GM12864 (cell line): ENCODE data around the gene PPWD1.
"Not testable (repeated sequence)": the region's sequence is repeated elsewhere in the genome, so short reads cannot be mapped to it uniquely, and the experiment has no call there.

Experiments
- DNase-seq: peaks from one replicate; pipeline ENCODE4 v3.0.0-alpha.2; 2011; ENCODE audit warnings: low read depth
- H3K4me3 ChIP-seq: 2 replicates; pipeline ENCODE4 v1.5.1; 2011; ENCODE audit warnings: mild to moderate bottlenecking, low read depth, low read length, control low read depth
- TF ChIP-seq, protein P1 (sequence below): IDR thresholded peaks from 2 replicates; pipeline ENCODE4 v1.5.1; 2011; ENCODE audit warnings: low read depth, mild to moderate bottlenecking, moderate library complexity, low read length, control low read depth, inconsistent platforms; ENCODE audit errors: missing control alignments

Gene PPWD1

GRCh38 chr5:65566505-65566904, 3.4 kb downstream of the PPWD1 start:
- no peak overlapping the region for H3K4me3 ChIP-seq

DNA sequence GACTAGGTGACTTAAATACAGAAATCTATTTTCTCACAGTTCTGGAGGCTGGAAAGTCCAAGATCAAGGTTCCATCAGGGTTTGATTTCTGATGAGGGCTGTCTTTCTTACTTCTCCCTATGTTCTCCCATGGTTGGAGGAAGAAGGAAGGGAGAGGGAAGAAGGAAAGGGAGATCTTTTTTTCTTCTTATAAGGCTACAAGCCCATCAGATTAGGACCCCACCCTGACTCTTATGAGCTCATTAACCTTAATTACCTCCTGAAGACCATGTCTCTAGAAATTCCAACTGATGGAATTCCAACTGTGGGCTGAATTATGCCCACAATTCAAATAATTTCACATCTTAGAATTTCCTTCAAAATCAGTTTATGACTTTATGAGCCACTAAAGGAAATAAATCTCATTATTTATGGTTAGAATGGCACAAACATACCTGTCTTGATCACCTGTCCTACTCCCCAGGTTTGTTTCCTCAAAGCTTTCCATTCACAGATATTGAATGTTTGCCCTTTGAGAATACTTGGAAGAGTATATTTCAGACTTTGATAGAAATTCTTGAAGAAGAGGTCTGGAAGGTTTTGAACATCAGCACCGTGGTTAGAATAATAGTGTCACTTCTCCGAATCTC, 7.6 kb downstream of the PPWD1 start:
- TF ChIP-seq, protein P1, sequence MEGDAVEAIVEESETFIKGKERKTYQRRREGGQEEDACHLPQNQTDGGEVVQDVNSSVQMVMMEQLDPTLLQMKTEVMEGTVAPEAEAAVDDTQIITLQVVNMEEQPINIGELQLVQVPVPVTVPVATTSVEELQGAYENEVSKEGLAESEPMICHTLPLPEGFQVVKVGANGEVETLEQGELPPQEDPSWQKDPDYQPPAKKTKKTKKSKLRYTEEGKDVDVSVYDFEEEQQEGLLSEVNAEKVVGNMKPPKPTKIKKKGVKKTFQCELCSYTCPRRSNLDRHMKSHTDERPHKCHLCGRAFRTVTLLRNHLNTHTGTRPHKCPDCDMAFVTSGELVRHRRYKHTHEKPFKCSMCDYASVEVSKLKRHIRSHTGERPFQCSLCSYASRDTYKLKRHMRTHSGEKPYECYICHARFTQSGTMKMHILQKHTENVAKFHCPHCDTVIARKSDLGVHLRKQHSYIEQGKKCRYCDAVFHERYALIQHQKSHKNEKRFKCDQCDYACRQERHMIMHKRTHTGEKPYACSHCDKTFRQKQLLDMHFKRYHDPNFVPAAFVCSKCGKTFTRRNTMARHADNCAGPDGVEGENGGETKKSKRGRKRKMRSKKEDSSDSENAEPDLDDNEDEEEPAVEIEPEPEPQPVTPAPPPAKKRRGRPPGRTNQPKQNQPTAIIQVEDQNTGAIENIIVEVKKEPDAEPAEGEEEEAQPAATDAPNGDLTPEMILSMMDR, result no peak
- H3K4me3 ChIP-seq, result no peak overlapping the region
- no peak for DNase-seq

More at GRCh38 chr5:65566505-65566904, 3.4 kb downstream of the PPWD1 start:
- TF ChIP-seq, protein P1, result no peak
- no peak for DNase-seq

- no peak for DNase-seq
- TF ChIP-seq, protein P1, result no peak
- H3K4me3 ChIP-seq, result no peak overlapping the region
These were observed 14.0 kb downstream of the PPWD1 start for GRCh38 chr5:65577141-65577540.

GRCh38 chr5:65588694-65589093, 25.6 kb downstream of the PPWD1 start:
- no peak overlapping the region for H3K4me3 ChIP-seq
- DNase-seq, result no peak
- TF ChIP-seq, protein P1, result no peak

DNA sequence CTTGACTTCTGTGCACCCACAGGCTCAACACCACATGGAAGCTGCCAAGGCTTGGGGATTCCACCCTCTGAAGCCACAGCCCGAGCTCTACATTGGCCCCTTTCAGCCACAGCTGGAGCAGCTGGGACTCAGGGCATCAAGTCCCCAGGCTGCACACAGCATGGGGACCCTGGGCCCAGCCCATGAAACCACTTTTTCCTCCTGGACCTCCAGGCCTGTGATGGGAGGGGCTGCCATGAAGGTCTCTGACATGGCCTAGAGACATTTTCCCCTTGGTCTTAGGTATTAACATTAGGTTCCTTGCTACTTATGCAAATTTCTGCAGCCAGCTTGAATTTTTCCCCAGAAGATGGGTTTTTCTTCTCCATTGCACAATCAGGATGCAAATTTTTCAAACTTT, 38.7 kb downstream of the PPWD1 start:
- not testable (repeated sequence) for H3K4me3 ChIP-seq, DNase-seq

GRCh38 chr5:65611524-65611923, 48.4 kb downstream of the PPWD1 start:
- H3K4me3 ChIP-seq, result no peak overlapping the region
- TF ChIP-seq, protein P1, result no peak
- no peak for DNase-seq

DNA sequence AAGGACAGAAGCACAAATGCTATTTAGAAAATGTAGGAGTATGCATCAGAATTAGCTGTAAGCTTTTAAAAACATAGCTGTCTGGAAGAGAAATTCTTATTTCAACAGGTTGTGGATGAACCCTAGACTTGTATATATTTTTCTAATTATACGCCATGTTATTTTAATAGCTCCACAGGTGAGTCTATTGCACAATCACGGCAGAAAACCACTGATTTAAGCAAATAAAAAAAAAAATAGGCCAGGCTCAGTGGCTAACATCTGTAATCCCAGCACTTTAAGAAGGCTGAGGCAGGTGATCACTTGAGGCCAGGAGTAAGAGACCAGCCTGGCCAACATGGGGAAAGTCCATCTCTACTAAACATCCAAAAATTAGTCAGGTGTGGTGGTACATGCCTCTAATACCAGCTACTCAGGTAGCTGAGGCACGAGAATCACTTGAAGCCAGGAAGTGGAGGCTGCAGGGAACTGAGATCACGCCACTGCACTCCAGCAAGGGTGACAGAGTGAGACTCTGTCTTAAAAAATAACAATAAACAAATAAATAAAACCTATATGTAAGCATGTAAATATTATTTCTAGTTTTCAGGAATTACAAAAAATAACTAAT, 49.3 kb downstream of the PPWD1 start:
- TF ChIP-seq, protein P1, result no peak
- no peak overlapping the region for H3K4me3 ChIP-seq
- no peak for DNase-seq
